ENCODE data around the gene SHMT2.

- TF ChIP-seq TOX (CRISPR knock-in tag; IDR thresholded peaks at IDR 0.05; ENCODE audit: borderline replicate concordance) = no peak
- TF ChIP-seq ARNTL (CRISPR knock-in tag; IDR thresholded peaks at IDR 0.05; ENCODE audit: borderline replicate concordance, low read depth) = no peak
- no peak for TF ChIP-seq TCF4 (CRISPR knock-in tag; IDR thresholded peaks at IDR 0.05; ENCODE audit: borderline replicate concordance)
Measured at GRCh38 chr12:57250541-57250940, 21.0 kb downstream of the SHMT2 start.
